Testis (tissue), 2 donors: Measurements from ENCODE around the gene RUSC1.

Source experiments
- POLR2A ChIP-seq: fragments of 450-650 bp; IDR thresholded peaks from one replicate; pipeline ENCODE4 v1.6.1; 2017; ENCODE audit warnings: antibody characterized with exemption, mild to moderate bottlenecking, moderate library complexity
- TF ChIP-seq, protein P1 (sequence below), 3 experiments: fragments of 450-650 bp in 2 of 3; fragments of 200-600 bp in 1 of 3; sonication (generic) in 1 of 3; IDR thresholded peaks; one replicate each; pipeline ENCODE4 v1.5.1; 2016 to 2019; ENCODE audit warnings: antibody characterized with exemption in 3 of 3, mild to moderate bottlenecking in 2 of 3, moderate library complexity in 1 of 3

DNA sequence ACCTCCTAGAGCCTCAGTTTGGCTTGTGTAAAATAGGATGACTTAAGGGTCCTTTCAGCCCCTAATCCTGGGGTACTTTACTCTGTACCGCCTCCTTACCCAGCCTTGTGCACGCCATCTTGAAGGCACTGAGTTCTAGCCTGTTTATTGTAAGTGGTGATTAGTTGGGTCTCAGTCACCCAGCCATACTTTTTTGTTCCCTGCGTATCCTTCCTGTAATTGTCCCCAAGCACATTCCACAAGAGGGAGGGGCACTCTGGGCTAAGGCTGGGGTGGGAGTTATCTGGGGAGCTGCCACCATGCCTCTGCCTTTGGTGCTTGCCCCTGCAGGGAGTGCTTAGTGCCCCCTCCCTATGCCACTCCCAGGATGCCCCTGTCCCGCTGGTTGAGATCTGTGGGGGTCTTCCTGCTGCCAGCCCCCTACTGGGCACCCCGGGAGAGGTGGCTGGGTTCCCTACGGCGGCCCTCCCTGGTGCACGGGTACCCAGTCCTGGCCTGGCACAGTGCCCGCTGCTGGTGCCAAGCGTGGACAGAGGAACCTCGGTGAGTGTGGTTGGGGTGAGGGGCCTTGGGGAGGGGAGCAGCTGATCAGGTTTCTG, 11.2 kb upstream of the RUSC1 start:
- TF ChIP-seq, protein P1, sequence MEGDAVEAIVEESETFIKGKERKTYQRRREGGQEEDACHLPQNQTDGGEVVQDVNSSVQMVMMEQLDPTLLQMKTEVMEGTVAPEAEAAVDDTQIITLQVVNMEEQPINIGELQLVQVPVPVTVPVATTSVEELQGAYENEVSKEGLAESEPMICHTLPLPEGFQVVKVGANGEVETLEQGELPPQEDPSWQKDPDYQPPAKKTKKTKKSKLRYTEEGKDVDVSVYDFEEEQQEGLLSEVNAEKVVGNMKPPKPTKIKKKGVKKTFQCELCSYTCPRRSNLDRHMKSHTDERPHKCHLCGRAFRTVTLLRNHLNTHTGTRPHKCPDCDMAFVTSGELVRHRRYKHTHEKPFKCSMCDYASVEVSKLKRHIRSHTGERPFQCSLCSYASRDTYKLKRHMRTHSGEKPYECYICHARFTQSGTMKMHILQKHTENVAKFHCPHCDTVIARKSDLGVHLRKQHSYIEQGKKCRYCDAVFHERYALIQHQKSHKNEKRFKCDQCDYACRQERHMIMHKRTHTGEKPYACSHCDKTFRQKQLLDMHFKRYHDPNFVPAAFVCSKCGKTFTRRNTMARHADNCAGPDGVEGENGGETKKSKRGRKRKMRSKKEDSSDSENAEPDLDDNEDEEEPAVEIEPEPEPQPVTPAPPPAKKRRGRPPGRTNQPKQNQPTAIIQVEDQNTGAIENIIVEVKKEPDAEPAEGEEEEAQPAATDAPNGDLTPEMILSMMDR (IDR thresholded peaks at IDR 0.05): no peak
- TF ChIP-seq POLR2A: no peak
